ENCODE data around the gene GSAP.
"Not testable (repeated sequence)": the region's sequence is repeated elsewhere in the genome, so short reads cannot be mapped to it uniquely, and the experiment has no call there.

GSAP gene

DNA sequence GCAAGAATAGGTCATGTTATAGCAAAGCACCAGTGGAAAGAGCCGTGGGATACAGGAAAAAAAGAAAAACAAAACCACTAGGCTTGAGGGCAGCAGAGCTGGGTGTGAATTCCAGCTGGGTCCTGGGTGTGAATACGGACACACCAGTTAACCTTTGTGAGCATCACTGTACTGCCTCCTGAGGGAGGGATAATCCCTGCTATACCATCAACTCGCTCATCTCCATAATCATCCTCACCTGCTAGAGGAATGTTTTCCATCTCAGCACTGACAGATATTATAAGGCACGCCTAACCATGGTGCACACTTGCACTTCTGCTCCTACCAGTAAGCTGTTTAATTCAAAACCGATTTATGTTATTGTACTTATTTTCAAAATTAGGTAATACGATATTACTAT lies 62.2 kb downstream of the GSAP start:
- no peak for DNase-seq

- no peak for DNase-seq
Measured at GRCh38 chr7:77353407-77353721, 62.8 kb downstream of the GSAP start.

- DNase-seq = no peak
Measured at GRCh38 chr7:77352665-77353406, 63.3 kb downstream of the GSAP start.

DNA sequence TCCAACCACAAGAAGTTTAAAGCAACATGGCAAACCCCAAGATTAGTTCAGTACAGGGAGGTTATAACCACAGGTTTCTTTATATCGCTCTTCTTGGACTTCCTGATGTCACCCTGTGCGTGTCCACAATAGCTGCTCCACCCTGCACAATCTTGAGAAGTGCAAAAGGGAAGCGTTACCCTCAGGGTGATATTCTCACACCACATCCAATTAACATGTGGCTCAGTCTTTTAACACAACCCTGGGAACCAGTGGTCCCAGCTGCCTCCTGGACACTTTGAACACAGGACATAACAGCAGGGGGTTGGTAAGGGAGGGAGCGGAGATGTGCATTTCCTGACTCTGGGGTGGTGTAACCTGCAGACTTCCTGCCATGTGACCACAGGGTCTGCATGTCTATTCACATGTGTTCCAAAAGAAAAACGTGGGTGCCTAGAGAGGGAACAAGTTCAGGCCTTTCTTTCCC lies 64.6 kb downstream of the GSAP start:
- DNase-seq = no peak

GRCh38 chr7:77349141-77349540 lies 67.0 kb downstream of the GSAP start:
- no peak for DNase-seq

DNA sequence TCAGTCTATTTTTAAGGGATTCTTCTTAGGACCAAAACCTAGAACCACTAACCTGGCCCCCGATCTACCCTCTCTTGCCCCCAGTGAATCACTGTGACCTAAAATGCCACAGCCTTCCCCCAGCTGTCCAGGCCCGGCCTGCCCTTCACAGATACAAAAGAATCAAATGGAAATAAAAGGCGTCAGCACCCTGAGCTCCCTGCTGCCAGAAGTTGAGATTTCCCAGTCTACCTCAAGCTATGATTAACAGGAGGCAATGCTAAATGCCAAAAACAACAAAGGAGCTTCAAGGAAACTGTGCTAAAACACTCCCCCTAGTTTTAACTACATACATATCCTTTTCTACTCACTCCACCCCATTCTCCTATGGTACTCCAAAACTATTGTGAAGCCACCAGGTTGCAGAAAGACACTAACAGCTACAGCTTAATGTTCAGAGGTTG lies 67.8 kb downstream of the GSAP start:
- peak; percentile 15 for DNase-seq

GRCh38 chr7:77346441-77346840 lies 69.7 kb downstream of the GSAP start:
- no peak for DNase-seq

- not testable (repeated sequence) for DNase-seq
Measured at GRCh38 chr7:77345426-77345825, 70.7 kb downstream of the GSAP start.

- DNase-seq = no peak
Measured at GRCh38 chr7:77339726-77340125, 76.4 kb downstream of the GSAP start.

GRCh38 chr7:77338883-77339629 lies 77.1 kb downstream of the GSAP start:
- no peak for DNase-seq

DNA sequence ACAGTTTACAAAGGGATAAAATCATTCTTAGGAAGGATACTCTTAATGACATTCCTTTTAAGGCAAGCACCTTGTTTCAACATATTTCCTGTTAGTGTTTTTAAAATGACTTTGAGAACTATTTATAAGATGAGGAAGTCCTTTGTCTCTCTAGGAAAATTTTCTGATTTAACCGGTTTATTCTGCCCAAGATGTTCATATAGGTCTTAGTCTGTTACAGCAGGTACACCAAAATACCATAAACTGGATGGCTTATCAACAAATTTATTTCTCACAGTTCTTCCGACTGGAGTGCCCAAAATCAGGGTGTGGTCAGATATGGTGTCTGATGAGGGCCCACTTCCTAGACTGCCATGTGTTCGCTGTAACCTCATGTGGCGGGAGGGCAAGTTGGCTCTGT lies 77.9 kb downstream of the GSAP start:
- DNase-seq = no peak

GRCh38 chr7:77337456-77337990 lies 78.6 kb downstream of the GSAP start:
- DNase-seq = no peak

DNA sequence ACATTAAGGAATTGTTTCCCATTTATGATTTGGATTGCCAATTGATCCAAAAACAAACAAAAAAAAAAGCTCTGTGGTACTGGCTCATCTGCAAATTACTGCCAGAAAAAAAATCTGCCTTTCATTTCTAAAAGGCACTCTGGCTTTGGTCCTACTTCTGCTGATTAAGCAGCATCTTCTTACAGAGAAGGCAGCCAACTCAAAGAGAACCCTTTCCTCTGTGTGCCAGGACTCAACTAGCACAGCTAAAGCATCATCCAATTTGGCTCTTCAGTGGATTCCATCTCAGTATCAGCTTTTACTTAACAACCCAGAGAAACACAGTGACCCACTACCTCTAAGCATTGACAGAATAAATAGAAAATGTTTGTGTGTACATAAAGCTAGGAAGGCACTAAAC lies 80.6 kb downstream of the GSAP start:
- DNase-seq = no peak

GRCh38 chr7:77334039-77334438 lies 82.1 kb downstream of the GSAP start:
- not testable (repeated sequence) for DNase-seq

- DNase-seq = peak; percentile 51
Measured at GRCh38 chr7:77331938-77332695, 84.0 kb downstream of the GSAP start.

DNA sequence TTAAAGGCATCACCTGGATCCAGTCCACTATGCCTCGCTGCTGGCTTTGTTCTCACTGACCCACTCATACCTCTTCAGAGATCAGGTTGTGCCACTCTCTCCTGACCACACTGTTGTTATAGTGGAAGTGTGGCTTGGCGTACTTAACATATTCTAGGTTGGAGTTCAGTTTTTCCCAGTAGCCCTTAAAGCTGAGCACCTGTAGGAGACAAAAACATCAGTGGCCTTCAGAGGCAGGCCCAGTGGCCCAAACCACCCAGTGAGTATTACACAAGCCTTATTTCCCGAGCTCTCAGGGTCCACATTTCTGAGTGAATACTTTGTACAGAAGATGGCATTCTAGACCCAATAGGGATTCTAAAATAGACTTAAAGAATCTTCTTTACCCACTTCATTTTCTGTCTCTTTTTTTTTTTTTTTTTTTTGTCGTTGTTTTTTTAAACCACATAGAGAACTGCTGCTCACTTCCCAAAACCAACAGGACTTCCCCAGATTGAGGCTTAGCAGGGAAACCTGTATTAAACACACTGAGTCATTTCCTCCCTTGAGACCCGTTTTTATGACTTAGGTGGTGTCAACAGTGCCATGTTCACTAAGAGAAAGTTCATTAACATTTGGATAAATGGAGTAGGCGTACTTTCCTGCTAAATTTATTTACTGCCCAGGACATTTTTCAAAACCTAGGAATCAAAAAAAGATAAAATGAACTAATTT lies 85.8 kb downstream of the GSAP start:
- DNase-seq = no peak

GRCh38 chr7:77329466-77330168 lies 86.5 kb downstream of the GSAP start:
- DNase-seq = no peak

DNA sequence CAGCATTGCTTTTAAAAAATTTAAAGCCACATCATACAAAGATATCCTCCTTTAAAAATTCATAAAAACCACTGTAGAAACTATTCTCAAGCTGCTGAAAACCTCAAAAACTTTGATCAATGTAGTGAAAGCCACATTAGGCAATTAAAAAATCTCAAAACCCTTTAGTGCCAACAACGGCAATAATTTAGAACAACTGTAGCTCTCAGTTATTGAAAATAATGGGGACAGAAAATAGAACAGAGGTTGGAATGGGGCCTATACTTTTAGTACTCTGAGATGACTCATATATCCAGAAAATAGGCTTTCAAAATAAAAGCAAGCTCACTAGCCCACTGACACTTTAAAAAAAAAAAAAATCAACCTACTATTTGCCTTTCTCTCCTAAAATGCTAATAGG lies 87.5 kb downstream of the GSAP start:
- DNase-seq = no peak

DNA sequence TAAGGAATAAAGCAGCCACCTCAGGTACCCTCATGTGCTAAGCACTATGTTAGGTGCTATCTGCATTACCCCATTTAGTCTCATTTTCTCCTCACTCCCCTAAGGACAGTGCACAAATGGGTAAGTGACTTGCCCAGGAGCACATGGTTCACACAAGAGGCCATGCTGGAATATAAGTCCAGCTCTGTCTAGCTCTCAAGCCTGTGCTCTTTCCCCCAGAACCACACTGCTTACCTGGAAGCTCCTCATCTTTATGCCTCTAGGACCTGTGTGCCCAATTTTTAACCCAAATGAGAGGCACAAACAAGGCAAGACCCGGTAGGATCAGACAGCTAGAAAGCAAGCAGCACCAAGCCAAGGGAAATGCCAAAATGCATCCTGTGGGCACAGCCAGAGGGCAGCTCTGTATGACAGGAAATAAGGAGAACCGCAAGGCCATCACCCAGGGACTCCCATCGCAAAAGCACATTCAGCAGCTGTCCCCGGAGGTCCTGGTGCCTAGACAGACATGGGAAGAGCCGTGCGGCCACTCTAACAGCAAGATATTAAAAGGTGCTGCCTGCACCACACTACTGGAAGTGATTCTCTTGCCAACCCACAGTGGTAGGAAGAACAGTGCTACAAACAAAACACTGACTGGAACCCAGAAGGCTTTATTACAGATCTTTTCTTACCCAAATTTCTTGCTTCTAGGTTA lies 88.1 kb downstream of the GSAP start:
- DNase-seq = no peak

- DNase-seq = no peak
Measured at GRCh38 chr7:77327067-77327931, 88.8 kb downstream of the GSAP start.

Data from amniotic stem cell (primary cell).